A549 treated with RU486 at 1 μM for 4 hours (cell line): ENCODE measurements around the gene ZNF335. TPM values are rescaled to one million over a fixed set of nuclear protein-coding genes. Genes with fewer than 3 reads are reported as not detected.

Experiments used
- total RNA-seq: library from RNA; stranded (reverse); fragments of 200-300 nt; extraction: Qiagen RNA extraction; gene quantifications from 5 replicates; pipeline ENCODE4 v1.2.3, GENCODE V29; 2022; ENCODE audit warnings: low read depth

Gene ZNF335
- 6.6 to 10.0 TPM (median 9.5 TPM) in 5 replicates for total RNA-seq

DNA sequence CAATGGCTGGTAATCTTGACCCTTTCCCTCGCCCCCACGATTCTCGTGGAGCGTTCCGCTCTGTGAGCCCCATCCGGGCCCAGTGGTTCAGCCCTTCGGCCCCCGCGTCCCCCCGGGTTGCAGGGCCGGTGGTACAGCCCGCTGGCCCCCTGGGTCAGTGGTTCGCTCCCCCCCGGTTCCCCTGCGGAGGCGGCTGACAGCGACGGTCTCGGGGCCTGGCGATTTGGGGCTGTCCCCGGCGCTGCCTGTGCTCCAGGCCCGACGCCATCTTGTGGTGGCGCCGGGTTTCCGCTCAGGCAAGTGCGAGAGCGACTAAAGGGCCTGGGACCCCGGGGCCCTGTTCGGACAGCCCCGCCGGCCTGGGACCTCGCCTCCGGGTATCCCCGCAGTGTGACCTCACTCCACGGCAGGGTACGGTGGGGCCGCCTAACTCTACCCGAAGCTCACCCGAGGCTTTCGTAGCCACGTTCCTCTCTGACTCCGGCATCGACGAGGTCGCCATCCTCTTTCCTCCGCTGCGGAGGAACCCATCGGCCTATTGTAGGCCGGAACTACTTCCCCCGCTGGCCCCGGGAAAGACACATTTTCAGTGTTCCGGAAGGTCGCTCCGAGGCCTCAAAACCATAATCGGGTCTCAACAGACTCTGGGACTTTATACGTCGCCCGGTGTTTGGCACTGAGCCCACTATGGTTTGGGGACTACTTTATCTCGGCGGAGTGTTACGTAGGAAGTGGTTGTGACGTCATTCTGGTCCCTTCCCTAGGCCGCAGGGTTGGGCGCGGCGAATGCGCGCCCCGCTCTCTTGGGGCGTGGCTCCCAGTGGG lies at the start of gene ZNF335:
Gene ZNF335 (minus strand): TSS at position 529 of the 825 bp plus-strand sequence. CDS start 793 bp downstream, outside the sequence.

GRCh38 chr20:45934586-45935415 lies 37.2 kb downstream of the ZNF335 start, which contains the start of gene PCIF1:
Gene PCIF1, plus strand, starts transcription at chr20:45934683. Its CDS starts 4,317 bp downstream, at chr20:45939000.

DNA sequence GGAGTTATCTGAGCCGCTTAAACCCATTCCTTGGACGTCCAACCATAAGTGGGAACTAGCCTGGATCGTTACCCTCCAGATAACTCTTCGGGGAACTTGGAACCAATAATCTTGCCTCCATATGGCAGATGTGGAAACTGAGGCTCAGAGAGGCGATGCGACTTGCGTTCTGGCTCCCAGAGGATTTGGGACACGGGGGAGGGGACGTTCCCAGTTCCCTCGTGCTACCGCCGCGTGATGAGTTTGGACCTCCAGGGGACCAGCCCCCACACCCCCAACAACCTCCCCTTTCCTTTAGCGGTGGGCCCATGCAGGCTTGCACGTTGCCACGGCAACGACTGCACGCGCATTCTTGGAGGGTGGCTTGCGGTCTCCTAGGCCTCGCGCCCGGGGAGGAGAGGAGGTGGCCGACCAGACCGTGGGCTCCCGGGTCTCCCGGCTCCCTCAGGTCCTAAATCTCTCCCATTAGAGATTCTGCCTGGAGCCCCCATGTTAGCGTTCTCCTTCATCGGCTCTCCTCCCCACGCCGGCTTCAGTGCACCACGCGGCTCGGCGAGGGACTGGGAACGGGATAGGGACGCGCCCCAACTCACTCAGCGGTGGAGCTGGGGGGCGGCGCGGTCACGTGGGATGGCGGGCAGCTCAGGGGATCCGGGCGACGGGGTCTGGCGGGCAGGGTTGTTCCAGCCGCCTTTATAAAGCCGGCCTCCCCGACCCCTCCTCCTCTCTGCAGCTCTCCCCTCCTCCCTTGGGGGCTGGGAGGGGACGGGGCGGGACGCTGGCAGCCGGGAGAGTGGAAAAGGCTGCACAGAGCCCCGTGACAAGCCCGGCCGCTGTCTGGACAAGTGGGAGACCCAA lies 60.3 kb downstream of the ZNF335 start, which contains the start of gene PLTP:
Gene PLTP (minus strand): TSS at position 670 of the 858 bp plus-strand sequence. CDS start 703 bp downstream, outside the sequence.

Other genes with a start within 250 kb of the ZNF335 start
- gene SPINT4, start 249.9 kb downstream of the ZNF335 start, total RNA-seq = not detected in 5 replicates
- gene WFDC3, start 180.3 kb downstream of the ZNF335 start, total RNA-seq = 0.28 TPM in 1 of 5 replicates, not detected in the others
- gene DNTTIP1, start 180.2 kb downstream of the ZNF335 start, total RNA-seq = 32.5 to 40.1 TPM (median 37.4 TPM) in 5 replicates
- gene UBE2C, start 159.6 kb downstream of the ZNF335 start, total RNA-seq = 226 to 288 TPM (median 250 TPM) in 5 replicates
- 0.22 to 0.48 TPM (median 0.31 TPM) in 3 of 5 replicates, not detected in the others for gene TNNC2, start 144.9 kb downstream of the ZNF335 start, total RNA-seq
- gene SNX21, start 138.4 kb downstream of the ZNF335 start, total RNA-seq = 9.4 to 12.4 TPM (median 10.7 TPM) in 5 replicates
- 15.4 to 20.0 TPM (median 17.7 TPM) in 5 replicates for gene ACOT8, start 114.8 kb downstream of the ZNF335 start, total RNA-seq
- gene ZSWIM3, start 114.6 kb downstream of the ZNF335 start, total RNA-seq = 1.4 to 1.6 TPM (median 1.6 TPM) in 5 replicates
- gene ZSWIM1, start 91.0 kb downstream of the ZNF335 start, total RNA-seq = 6.1 to 7.0 TPM (median 6.6 TPM) in 5 replicates
- gene SPATA25, start 84.6 kb downstream of the ZNF335 start, total RNA-seq = 0.23 to 0.87 TPM (median 0.66 TPM) in 5 replicates
- 0.88 to 1.5 TPM (median 1.4 TPM) in 5 replicates for gene NEURL2, start 81.0 kb downstream of the ZNF335 start, total RNA-seq
- 92.6 to 141 TPM (median 119 TPM) in 5 replicates for gene CTSA, start 80.9 kb downstream of the ZNF335 start, total RNA-seq
- gene PLTP, start 60.0 kb downstream of the ZNF335 start, total RNA-seq = 1.3 to 2.3 TPM (median 2.0 TPM) in 5 replicates
- gene PCIF1, start 37.5 kb downstream of the ZNF335 start, total RNA-seq = 27.7 to 35.6 TPM (median 32.2 TPM) in 5 replicates
- 0.43 to 1.1 TPM (median 0.50 TPM) in 5 replicates for gene MMP9, start 36.7 kb upstream of the ZNF335 start, total RNA-seq
- 12.4 to 17.2 TPM (median 15.6 TPM) in 5 replicates for gene SLC12A5, start 57.0 kb upstream of the ZNF335 start, total RNA-seq
- 20.4 to 25.6 TPM (median 22.5 TPM) in 5 replicates for gene NCOA5, start 117.8 kb upstream of the ZNF335 start, total RNA-seq
- 3.4 to 5.4 TPM (median 4.3 TPM) in 5 replicates for gene CD40, start 146.1 kb upstream of the ZNF335 start, total RNA-seq